Hepatic stellate cell (primary cell): Measurements from ENCODE around the gene RBP2.

Experiments used
- DNase-seq: peaks from one replicate; pipeline ENCODE4 v3.0.0; 2011; ENCODE audit warnings: low spot score

The RBP2 gene

GRCh38 chr3:139480585-139480984, 4.3 kb upstream of the RBP2 start:
- DNase-seq: no peak

- no peak for DNase-seq
Observed at GRCh38 chr3:139477710-139478640, 1.7 kb upstream of the RBP2 start.

GRCh38 chr3:139473155-139473771, 3.1 kb downstream of the RBP2 start:
- DNase-seq: no peak

GRCh38 chr3:139472380-139473010, 3.8 kb downstream of the RBP2 start:
- DNase-seq: no peak

GRCh38 chr3:139470199-139470598, 6.1 kb downstream of the RBP2 start:
- no peak for DNase-seq

- DNase-seq: no peak
Observed at GRCh38 chr3:139468399-139468798, 7.9 kb downstream of the RBP2 start.

GRCh38 chr3:139466360-139466759, 10.0 kb downstream of the RBP2 start:
- no peak for DNase-seq

GRCh38 chr3:139465636-139466035, 10.7 kb downstream of the RBP2 start:
- DNase-seq: no peak

- DNase-seq: no peak
Observed at GRCh38 chr3:139463466-139463865, 12.8 kb downstream of the RBP2 start.

- no peak for DNase-seq
Observed at GRCh38 chr3:139460529-139460928, 15.8 kb downstream of the RBP2 start.

- DNase-seq: no peak
Observed at GRCh38 chr3:139460076-139460475, 16.2 kb downstream of the RBP2 start.

- no peak for DNase-seq
Observed at GRCh38 chr3:139458348-139458747, 18.0 kb downstream of the RBP2 start.

- DNase-seq: no peak
Observed at GRCh38 chr3:139457066-139457465, 19.2 kb downstream of the RBP2 start.

- no peak for DNase-seq
Observed at GRCh38 chr3:139456386-139456785, 19.9 kb downstream of the RBP2 start.

- no peak for DNase-seq
Observed at GRCh38 chr3:139455855-139456254, 20.5 kb downstream of the RBP2 start.

GRCh38 chr3:139455206-139455605, 21.1 kb downstream of the RBP2 start:
- no peak for DNase-seq

GRCh38 chr3:139454346-139454745, 22.0 kb downstream of the RBP2 start:
- no peak for DNase-seq

- DNase-seq: no peak
Observed at GRCh38 chr3:139450159-139450558, 26.2 kb downstream of the RBP2 start.

- DNase-seq: no peak
Observed at GRCh38 chr3:139449566-139449965, 26.8 kb downstream of the RBP2 start.

- DNase-seq: no peak
Observed at GRCh38 chr3:139448104-139448503, 28.2 kb downstream of the RBP2 start.

- no peak for DNase-seq
Observed at GRCh38 chr3:139447486-139447885, 28.8 kb downstream of the RBP2 start.

GRCh38 chr3:139444446-139444845, 31.9 kb downstream of the RBP2 start:
- no peak for DNase-seq

- DNase-seq: no peak
Observed at GRCh38 chr3:139443186-139443585, 33.1 kb downstream of the RBP2 start.
